Ureter (tissue), 1 donor: ENCODE results near the gene RTL10. TPM values are rescaled to one million over a fixed set of nuclear protein-coding genes. Genes with fewer than 3 reads are reported as not detected.

Experiments
- DNase-seq: peaks from one replicate; pipeline ENCODE4 v3.0.0-alpha.2; 2020; ENCODE audit warnings: low spot score
- total RNA-seq: library from RNA; stranded (reverse); gene quantifications from one replicate; pipeline ENCODE4 v1.2.4, GENCODE V29; 2023
- donor health status: DM: yes; HTN: yes; CAD: no.

Gene RTL10
- total RNA-seq, 1 donor from 2014 or later = 28.6 TPM

DNA sequence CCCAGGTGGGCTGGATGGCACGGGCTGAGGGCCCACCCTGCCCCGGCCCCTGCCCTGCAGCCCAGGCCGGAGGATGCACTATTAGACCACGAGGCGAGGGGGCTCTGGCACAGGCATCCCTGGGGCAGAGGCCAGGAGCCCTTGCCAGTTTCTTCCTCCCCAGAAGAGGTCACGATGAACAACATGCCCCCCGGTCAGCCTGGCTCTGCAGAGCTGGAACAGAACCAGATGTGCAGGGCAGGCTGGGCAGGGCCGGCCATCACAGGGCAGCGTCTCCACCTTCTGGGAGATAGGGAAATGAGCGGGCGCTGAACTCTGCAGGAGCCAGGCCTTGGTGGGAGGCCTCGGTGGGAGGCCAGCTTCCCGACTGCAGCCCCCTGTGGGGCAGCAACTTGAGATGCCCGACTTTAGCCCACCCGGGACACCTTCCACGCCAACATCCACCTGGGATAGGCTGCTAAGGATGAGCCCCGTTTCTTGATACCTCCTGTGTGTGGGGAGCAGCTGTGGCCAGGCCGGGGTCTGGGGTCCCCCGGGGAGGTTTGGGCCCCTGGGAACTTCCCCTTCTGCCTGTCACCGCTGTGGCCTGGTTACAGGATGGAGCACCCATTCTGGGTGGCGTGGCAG lies 21.8 kb upstream of the RTL10 start:
- DNase-seq = no peak

DNA sequence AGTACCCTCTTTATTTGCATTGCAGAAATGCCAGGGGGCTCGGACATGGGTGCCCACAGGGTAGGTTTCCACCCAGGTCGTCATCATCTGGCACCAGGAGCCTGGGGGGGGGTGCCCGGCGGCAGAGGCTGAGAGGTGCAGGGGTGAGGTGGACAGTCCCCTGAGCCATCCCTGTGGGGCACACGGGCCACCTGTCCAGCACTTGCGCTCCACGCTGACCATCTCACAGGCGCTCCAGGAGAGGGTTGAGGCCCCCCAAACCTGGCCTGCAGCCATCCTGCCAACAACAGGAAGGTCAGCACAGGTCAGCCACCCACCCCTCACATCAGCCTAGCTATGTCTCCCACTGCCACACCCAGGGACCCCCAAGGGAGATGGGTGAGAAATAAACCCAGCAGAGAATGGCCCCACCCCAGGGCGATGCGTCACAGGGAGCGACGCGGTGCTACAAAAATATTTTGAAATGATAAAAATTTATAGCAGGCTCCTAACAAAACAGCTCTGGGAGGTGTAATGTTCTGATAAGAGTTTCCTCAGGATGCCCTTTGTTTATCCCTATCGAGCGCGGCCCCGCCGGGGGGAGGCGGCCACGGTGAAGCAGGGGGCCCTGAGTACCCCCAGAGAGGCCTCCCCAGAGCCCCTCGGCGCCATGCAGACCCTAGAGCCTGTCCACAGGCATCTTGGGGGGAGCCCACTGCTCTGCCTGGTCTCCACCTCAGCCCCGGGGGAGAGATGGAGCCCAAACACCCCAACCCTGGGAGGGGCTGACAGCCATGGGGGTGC lies 21.0 kb upstream of the RTL10 start:
- peak; percentile 35 for DNase-seq

DNA sequence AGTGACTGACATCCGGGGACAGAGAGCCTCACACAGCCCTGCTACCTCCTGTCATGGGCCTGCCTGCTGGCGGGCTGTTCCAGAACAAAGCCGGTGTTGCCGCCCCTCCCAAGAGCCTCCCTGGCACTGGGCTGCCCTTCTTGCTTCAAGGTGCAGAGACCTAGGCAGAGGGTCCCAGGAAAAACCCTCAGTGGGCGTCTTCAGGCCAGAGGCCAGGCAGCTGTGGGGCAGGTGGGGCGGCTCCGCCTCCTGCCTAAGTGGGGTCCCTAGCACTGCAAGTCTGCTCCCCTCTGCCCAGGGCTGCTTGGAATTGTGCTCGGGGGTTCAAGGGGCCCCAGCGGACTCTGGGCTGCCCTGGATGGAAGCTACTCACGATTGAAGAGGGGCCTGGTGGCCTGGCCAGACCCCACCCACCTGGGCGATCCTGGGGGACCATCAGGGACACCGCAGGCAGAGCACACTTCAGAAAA lies 20.4 kb upstream of the RTL10 start:
- DNase-seq = no peak

DNA sequence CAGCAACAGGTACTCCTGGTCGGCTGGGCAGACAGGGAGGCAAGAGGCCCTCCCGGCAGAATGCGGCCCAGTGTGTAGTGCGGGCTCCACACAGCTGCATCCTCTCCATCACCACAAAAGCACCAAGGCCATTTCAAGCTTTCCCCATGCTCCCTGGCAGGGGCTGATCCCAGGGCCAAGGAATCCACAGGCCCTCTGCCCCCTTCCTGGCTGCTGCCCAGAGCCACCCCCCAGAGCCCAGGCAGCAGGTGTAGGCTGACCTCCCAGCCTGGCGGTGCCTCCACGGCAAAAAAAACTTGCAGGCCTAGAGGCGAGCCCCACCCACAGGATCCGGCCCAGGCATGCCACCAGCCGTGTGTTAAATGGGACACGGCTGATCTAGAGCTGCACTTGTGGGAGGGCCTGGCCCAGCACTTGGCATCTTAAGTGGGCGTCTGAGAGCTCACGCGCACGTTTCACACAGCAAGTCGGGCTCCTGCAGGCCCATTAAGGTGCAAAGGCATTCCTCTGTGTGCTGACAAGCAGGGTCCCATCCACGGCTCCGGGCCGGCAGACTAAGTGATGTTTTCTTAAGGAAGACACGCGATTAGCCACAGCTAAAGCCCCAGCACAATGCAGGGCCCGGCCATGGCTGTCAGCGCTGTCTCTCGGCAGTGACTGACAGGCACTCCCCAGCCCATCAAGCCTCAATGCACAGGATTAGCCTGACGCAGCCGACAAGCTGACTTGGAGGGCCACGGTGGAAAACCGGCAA lies 19.8 kb upstream of the RTL10 start:
- DNase-seq = no peak

DNA sequence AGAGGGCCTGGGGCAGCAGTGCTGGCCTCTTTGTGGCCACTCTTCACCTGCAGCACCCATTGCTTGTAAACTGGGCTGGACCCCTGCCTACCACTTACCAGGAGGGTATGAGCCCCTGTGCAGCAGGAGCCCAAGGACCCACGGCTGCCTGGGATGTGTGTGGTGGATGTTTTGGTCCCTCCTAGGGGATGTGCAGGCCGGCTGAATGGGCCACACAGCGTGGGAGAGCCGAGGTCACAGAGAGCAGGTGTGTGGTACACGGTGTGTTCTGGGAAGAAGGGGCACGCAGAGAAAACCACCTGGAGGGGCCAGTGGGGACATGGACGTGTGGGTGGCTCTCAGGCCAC lies 19.3 kb upstream of the RTL10 start:
- no peak for DNase-seq

DNA sequence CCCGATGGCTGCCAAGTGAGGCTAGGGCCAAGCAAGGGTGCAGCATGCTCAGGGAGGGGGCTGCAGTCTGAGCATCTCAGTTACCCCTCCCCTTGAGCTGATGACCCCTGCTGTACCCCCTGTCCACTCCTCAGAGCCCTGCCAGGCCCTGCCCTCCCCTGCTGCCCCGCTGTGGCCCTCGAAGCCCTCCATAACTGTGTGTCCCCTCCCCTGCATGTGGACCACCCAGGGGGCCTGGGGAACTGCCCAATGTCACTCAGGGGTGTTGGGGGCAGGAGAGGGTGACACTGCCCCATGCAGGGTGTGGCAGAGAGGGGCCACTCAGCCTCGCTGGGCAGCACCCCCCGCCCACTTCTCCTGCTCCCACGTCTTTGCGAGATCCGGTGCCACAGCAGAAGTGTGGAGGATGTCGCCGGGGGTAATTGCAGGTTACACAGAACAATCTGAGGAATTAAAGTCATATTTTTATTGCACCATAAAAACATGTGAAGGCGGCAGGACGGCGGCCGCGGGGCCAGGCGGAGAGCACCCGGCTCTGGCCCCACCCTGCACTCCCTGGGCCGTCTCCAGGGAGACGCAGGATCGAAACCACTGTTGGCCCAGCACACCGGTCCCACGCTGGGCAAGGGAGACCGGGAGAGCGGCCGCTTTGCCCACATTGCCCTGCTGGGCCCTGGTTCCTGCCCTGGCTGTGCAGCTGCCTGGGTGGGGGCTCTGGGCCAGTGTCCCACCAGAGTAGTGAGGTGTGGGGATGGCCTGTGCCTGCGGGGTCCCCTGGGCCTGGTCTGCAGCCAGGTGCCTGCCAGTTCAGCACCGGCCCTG lies 18.7 kb upstream of the RTL10 start:
- peak; percentile 39 for DNase-seq

DNA sequence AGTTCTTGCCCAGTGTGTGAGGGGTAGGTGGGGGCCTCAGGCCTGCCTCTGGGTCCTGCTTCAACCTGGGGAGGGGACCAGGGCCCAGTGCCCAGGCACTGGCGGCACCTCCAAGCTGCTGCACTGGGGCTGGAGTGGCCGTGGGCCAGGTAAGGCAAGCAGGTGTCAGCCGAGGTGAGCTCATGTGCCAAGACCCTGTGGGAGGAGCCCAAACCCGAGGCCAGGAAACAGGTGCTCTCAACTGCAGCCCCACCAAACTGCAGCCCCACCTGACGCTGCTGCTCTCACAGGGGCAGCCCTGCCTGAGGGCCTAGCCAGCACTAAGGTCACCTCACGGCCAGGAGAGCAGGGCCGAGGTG lies 18.1 kb upstream of the RTL10 start:
- peak; percentile 37 for DNase-seq

DNA sequence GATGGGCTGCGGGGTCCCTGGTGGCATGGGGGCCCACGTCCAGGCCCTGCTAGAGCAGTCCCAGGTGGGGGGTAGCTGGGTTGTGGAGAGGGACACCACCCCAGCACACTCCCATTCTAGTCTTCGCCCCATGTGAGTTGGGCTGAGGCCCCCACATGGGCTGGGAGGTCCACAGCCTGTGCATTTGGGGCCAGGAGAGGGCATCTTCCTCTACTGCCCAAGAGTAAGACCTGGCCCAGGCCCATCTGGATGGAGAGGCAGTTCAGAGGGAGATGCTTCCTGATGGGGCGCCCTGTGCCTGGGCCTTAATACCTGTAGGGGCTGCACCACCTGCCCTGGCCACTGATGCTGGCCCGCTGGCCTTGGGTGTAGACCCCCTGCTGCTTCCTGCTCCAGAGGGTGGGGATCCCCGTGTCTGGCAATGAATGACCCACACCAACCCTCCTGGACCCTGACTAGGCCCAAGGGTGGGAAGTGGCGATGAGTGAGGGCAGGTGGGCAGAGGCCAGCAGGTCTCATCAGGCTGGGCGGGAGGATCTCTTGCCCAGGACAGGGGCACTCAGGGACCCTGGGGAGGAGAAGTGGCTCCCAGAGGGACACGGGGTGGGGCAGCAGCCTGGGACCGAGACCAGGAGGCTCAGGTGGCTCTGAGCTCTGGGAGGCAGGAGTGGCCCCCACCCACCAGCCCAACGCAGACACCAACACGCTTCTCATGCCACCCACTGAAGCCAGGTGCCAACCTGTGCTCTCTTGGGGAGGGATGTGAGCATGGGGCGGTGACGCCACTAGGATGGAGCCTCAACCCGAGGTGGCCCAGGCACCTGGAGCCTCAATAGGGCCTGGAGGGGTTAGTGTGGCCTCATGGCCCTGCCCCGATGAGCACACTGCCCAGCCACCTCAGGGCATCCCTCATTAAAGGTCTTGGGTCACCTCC lies 17.4 kb upstream of the RTL10 start:
- DNase-seq = peak; percentile 39

DNA sequence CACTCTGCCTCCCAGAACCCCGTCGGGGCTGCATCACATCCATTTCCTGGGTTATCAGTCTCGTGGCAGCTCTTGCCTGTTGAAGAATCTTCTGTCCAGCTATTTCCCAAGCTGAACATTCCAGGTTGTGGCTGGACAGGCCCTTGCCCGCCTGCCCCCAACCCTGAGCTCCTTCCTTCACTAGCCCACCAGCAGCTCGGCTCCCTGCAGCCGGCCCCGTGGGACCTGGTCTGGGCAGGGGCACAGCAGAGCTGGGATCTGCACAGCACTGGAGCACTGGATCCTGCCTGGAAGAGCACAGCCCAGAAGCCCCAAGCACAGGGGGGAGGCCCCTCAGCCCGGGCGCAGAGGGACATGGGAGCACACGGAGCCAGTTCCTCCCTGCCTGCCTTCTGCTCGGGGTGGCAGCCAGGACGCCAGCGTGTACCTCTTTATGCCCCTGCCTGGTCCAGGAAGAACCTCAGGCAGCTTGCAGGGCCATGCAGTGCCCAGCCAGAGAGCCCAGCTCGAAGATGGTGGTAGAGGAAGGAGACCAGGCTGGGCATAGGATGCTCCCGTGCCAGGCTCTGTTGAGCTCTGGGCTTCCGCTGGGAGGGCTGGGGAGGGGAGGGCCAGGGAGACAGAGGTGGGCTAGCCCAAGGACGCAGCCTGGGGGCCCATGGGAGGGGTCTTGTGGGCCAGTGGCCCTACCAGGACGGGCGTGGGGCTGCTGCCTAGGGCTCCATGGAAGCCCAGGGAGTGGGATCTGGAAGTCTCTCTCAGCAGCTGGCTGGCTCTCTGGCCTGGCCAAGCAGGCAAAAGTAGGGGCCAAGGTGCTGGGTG lies 16.6 kb upstream of the RTL10 start:
- peak; percentile 31 for DNase-seq

DNA sequence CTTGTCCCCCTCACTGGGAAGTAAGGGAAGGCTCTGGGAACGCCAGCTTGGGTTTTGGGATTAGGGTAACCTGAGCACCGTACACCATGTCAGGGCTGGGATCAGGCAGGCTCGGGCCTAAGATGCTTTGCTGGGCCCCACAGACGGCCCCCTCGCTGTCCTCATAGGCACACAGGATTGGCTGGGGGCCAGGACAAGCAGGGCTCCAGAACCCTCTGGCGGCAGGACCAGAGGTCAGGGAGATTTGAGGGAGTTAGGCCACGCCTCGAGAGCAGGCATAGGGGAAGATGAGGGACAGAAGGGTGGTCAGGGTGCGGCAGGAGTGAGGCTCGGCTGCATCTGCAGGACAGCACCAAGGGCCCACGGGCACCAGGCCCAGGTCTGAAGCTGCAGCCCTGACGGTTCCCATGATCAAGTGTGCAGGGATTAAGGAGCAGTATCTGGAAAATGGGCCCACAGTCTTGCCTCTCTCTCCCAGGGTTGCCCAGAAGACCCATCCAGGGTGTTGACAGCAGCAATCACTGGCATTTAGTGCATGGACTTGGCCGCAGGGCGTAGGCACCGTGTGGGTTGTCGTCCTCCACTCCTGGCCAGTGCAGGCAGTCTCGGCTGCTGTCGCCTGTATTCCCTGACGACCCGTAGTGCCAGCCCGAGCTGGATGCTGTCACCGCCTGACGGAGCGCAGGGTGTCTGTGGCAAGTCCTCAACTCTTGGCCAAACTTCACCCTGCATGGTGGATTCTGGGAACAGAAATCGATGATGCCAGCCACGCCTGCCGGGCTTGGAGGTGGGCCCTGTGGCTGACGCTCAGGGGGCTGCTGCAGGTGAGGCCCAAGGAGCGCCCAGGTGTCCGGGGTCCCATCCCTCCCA lies 15.7 kb upstream of the RTL10 start:
- DNase-seq = no peak

DNA sequence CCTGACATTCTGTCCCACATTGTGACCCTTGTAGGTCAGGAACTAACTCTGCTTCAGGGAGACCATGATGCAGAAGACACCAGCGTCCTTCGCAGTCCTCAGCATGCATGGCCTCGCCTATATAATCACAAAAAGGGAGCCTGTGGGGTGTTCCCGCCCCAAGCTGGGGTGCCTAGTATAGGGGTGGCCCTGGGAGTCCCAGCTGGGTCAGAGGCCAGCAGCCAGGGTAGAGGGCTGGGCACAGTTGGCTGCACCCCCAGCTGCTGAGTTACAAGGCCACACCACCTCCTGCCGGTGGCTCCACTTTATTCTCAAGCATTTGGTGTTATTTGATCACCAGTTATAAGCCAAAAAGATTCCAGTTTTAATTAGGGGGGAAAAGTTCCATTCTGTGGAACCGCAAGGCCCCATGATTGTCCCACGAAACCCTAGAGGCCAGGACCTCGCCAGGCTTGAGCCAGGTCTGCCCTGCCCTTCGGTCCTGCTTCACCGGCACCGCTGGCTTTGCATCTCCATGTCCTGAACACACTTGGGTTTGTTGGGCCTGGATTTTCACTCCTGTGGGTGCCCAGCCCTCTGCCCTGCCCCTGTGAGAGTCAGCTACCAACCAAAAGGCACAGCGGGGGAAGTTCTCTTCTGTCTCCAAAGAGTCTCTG lies 15.0 kb upstream of the RTL10 start:
- DNase-seq = no peak

DNA sequence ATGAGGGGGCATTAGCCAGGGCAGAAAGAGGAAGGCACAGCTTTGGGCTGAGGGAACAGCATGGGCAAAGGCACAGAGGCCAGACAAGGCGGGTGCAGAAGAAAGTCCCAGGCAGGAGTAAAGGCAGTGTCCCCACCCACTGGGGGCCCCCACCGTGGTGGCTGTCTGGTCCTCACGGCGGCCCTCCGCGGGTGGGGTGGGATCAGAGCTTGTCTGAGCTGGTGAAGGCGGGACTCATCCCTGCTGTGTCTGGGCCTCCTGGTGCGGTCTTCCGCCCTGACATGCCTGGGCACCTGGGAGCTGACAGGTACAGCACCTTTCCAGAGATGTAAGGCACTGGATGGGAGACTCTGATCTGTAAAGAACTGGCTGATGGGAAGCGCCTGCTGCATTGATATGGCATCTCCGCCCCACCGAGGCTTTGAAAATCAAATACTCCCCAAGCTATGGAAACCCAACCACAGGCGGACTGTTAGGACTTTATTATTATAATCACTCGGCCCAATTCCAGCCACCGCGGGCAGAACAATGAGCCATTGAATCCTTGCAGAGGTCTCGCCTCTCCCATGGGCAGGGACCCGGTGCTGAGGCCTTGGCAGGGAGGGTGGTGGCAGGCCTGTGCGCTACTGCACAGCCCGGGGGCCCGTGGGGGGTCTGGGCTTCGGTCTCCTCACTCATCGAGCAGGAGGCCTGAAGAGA lies 14.2 kb upstream of the RTL10 start:
- no peak for DNase-seq

DNA sequence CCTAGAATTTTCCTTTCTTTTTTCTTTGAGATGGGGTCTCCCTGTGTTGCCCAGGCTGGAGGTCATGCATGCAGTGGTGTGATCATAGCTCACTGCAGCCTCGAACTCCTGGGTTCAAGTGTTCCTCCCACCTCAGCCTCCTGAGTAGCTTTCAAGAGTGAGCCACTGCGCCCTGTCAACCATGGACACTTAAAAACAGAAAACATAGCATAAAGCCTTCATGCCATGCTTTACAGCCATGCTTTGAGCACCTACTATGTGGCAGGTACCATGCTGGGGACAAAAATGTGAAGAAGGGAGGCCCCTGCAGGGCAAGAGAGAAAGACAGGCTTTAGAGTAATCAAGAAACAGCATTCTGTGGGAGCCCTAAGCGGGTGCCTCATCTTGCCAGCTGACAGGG lies 13.7 kb upstream of the RTL10 start:
- no peak for DNase-seq

DNA sequence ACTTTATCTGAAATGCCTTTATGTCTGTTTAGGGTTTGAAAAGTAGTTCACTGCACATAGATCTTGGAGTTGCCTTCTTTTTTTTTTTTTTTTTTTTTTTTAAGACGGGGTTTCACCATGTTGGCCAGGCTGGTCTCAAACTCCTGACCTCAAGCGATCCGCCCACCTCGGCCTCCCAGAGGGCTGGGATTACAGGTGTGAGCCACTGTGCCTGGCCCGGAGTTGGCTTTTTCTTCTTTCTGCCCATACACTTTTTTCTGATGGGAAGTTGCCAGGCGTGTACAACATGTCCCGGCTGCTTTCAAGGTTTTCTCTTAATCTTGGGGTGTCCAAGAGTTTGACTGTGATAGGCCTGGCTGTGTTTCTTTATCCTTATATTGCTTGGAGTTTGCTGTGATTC lies 12.9 kb upstream of the RTL10 start:
- no peak for DNase-seq

DNA sequence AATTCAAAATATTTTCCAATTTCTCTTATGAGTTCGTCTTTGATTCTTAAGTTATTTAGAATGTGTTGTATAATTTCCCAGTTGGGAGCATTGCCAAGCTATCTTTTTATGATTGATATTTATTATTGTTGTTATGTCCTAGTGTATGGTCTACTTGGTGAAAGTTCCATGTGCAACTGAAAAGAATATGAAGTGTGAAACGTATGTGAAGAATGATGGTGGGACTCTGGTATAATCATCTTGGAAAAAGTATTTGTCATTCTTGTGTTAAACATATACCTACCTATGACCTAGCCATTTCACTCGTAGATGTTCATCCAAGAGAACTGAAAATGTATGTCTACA lies 12.0 kb upstream of the RTL10 start:
- DNase-seq = no peak

DNA sequence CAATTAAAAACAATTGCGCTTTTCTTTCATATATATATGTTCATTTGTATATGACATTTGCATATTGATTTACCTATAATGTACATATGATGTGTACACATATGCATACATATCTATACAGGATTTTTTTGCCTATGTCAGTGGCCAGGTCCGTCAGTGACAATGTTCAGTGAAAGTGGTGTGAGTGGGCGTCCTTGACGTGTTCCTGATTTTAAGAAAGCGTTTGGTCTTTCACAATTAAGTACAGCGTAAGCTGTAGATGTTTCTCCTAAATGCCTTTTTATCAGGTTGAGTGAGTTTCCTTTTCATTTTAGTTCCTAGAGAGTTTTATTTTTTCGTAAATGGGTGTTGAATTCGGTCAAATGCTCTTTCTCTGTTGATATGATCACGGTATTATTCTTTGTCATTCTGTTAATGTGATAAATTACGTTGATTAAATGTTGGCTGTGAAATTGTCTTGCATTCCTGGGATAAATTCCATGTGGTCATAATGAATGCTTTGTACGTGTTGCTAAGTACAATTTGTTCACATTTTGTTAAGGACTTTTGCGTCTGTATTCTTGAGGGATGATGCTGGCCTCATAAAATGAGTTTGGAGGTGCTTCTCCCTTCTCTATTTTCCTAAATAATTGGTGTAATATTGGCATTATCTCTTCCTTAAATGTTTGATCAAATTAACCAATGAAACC lies 10.6 kb upstream of the RTL10 start:
- no peak for DNase-seq

DNA sequence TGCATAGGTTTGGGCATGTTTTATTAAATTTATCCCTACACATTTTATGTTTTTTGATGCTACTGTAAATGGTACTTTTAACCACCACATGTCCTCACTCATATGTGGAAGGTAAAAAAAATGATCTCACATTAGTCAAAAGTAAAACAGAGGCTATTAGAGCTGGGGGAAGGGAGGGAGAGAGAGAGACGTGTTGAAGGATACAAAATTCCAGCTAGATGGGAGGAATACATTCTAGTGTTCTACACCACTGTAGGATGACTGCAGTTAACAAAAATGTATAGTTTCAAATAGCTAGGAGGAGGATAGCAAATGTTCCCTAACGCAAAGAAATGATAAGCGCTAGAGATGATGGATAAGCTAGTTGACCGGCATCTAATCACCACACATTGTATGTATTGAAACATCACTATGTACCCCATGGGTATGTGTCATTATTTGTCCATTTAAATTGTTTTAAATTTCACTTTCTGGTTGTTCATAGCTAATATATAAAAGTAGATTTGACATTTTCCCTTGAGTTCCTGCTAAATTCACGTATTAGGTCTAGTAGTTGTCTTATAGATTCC lies 9.9 kb upstream of the RTL10 start:
- DNase-seq = no peak
